Bronchial epithelial cell (primary cell): Measurements from ENCODE around the gene WNT8A. TPM values are rescaled to one million over a fixed set of nuclear protein-coding genes. Genes with fewer than 3 reads are reported as not detected.

Experiments used
- DNase-seq: peaks from one replicate; pipeline ENCODE4 v3.0.0-alpha.2; 2010; ENCODE audit warnings: low read depth
- FAIRE-seq: peaks from 2 replicates; lab custom pipeline; 2011; peaks lifted over from hg19 to GRCh38; lab: Jason Lieb, UNC
- H3K27me3 ChIP-seq: 2 replicates; pipeline ENCODE4 v1.5.1; 2011; ENCODE audit warnings: low read length; ENCODE audit not compliant: control insufficient read depth, insufficient read depth
- H3K36me3 ChIP-seq: 2 replicates; pipeline ENCODE4 v1.5.1; 2011; ENCODE audit warnings: low read length; ENCODE audit not compliant: control insufficient read depth, insufficient read depth
- H3K4me3 ChIP-seq: 2 replicates; pipeline ENCODE4 v1.5.1; 2011; ENCODE audit warnings: mild to moderate bottlenecking, low read depth, low read length, control low read depth
- total RNA-seq: library from RNA; depleted of rRNA; stranded (reverse); fragments of >200 nt; gene quantifications from 2 replicates; pipeline ENCODE4 v1.2.1, GENCODE V29; 2014
- TF ChIP-seq, protein P1 (sequence below): IDR thresholded peaks from 2 replicates; pipeline ENCODE4 v1.5.1; 2011; ENCODE audit warnings: mild to moderate bottlenecking, moderate library complexity, low read length, control low read depth, inconsistent platforms; ENCODE audit not compliant: insufficient read depth, severe bottlenecking

The WNT8A gene
- total RNA-seq, 1 donor from 2014 or later, result not detected

DNA sequence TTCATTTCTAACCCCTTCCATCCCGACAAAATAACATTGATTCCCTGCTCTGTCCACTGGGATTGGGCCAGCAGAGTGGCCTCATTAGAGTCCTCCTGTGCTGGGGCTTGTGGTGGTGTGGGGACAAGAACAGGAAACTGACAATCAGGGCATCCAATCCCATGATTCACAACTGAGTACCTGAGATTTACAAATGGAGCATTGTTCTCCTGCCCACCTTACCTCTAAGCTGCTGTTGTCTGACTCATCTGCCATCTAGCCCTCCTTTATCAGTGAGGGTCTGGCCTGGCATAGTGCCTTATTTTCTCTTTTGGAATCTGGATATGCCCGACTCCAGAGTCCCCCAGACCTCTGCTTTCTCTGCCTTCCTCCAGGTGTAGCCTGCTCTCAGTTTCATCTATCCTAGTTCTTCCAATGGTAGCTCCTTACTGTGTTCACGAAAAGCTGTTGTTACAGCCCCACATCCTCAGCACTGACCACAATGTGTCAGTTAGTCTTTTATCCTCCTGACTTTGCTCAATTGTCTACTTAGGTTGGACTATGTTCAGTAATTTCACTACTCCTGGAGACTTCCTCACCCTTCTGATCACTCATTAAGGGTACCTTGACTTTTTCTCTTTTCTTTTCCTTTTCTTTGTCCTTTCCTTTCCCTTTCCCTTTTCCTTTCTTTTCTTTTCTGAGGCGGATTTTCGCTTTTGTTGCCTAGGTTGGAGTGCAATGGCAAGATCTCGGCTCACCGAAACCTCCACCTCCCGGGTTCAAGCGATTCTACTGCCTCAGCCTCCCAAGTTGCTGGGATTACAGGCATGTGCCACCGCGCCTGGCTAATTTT is 13.4 kb downstream of the WNT8A start:
- Histone ChIP-seq H3K27me3 (peaks cover 1% of the 10 kb centered on the region), H3K36me3 (no peaks in the 10 kb centered on the region), H3K4me3 (no peak overlapping the region)
- no peak for FAIRE-seq
- DNase-seq, result peak; percentile 36
- TF ChIP-seq, protein P1, sequence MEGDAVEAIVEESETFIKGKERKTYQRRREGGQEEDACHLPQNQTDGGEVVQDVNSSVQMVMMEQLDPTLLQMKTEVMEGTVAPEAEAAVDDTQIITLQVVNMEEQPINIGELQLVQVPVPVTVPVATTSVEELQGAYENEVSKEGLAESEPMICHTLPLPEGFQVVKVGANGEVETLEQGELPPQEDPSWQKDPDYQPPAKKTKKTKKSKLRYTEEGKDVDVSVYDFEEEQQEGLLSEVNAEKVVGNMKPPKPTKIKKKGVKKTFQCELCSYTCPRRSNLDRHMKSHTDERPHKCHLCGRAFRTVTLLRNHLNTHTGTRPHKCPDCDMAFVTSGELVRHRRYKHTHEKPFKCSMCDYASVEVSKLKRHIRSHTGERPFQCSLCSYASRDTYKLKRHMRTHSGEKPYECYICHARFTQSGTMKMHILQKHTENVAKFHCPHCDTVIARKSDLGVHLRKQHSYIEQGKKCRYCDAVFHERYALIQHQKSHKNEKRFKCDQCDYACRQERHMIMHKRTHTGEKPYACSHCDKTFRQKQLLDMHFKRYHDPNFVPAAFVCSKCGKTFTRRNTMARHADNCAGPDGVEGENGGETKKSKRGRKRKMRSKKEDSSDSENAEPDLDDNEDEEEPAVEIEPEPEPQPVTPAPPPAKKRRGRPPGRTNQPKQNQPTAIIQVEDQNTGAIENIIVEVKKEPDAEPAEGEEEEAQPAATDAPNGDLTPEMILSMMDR, result no peak

DNA sequence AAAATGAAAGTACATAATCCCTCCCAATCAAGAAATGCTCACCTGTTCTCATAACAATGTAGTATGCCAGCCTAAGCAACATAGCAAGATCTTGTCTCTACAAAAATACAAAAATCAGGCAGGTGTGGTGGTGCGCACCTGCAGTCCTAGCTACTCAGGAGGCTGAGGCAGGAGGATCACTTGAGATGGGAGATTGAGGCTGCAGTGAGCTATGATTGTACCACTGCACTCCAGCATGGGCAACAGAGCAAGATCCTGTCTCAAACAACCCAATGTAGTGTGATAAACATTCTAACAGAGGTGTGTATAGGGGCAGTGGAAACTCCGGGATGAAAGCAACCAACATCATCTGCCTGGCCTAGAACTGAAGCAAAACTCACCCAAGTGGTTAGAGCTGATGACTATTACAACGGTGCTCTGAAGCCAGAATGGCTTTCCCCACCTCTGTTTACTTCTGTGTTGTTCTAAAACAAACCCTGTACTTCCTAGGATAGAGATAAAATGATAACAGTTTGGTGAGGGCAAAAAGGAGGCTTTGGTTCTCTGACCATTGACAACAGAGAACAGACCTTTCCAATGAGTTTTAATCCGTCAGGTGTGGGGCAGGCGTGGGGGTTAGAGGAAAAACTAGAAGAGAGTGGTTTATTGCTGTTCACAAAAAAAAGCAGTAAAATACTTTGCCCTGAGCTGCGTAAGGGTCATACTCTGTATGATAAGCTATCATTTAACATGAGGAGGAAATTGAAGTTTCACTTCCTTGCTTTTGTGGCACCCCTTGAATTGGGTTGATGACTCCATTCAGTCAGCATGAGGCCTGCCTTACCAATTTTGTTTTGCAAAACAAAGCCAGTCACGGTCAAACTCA is 18.9 kb downstream of the WNT8A start:
- no peaks in the 10 kb centered on the region for H3K27me3 ChIP-seq
- DNase-seq (no peak), FAIRE-seq (no peak)

DNA sequence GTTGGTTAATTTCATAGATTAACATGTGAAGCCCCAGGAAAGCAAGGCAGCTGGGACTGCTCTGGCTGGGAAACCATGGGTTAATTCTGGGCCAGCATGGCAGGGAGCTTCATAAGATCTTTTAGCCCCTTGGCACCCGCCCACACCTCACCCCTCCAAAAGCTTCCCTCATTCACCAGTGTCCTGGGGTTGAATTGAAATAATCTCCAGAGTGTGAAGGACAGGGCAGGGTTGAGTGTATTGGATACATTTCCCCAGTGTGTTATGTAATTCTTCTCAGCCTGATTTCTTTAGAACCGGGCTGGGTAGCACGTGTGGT is 19.4 kb downstream of the WNT8A start:
- Histone ChIP-seq H3K27me3 (no peaks in the 10 kb centered on the region), H3K36me3 (no peaks in the 10 kb centered on the region), H3K4me3 (no peak overlapping the region)
- TF ChIP-seq, protein P1, result no peak
- no peak for DNase-seq
- FAIRE-seq, result no peak

More for the DNA sequence above, 18.9 kb downstream of the WNT8A start:
- TF ChIP-seq, protein P1, result no peak
- H3K36me3 ChIP-seq, result no peaks in the 10 kb centered on the region
- no peak overlapping the region for H3K4me3 ChIP-seq

DNA sequence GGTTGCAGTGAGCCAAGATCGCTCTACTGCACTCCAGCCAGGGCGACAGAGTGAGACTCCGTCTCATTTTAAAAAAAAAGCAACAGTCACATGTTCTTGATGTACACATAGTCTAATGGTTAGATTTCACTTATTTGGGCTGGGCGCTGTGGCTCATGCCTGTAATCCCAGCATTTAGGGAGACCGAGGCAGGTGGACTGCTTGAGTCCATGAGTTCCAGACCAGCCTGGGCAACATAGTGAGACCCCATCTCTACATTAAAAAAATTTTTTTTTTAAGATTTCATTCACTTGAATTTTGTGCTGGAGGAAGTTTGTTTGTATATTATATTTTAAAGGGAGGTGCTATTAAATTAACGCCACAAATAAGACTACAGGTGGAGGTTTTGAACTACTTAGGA is 21.9 kb downstream of the WNT8A start:
- H3K36me3 ChIP-seq, result no peaks in the 10 kb centered on the region
- DNase-seq, result no peak
- no peak for FAIRE-seq
- TF ChIP-seq, protein P1, result no peak
- H3K27me3 ChIP-seq, result no peaks in the 10 kb centered on the region
- no peak overlapping the region for H3K4me3 ChIP-seq

DNA sequence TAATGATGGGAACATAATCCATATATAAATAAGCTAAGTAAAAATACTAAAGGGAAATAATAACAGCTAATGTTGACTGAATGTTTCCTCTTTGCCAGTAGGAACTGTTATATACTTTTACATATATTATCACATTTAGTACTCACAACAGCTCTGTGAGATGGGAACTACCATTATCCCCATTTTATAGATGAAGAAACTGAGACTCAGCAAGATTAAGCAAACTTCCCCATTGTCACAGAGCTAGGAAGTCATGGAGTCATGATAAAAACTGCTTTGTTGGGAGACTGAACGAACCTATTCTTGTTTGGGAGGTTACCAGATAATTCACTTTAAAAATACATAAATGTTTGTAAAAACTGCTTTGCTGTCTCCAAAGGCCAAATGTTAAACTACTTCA is 23.4 kb downstream of the WNT8A start:
- DNase-seq, result no peak
- no peaks in the 10 kb centered on the region for H3K27me3 ChIP-seq
- no peak for FAIRE-seq
- TF ChIP-seq, protein P1, result no peak
- H3K36me3 ChIP-seq, result no peaks in the 10 kb centered on the region
- no peak overlapping the region for H3K4me3 ChIP-seq
